ENCODE results near the gene PHF21A.

Gene PHF21A

GRCh38 chr11:45934580-45935318, 186.5 kb downstream of the PHF21A start:
- TF ChIP-seq ISL1 (CRISPR knock-in tag; IDR thresholded peaks at IDR 0.05) (no peak), TCF4 (CRISPR knock-in tag; IDR thresholded peaks at IDR 0.05; ENCODE audit: borderline replicate concordance) (no peak), ESRRG (CRISPR knock-in tag; IDR thresholded peaks at IDR 0.05) (no peak), ARNTL (CRISPR knock-in tag; IDR thresholded peaks at IDR 0.05; ENCODE audit: borderline replicate concordance, low read depth) (no peak), CSDC2 (CRISPR knock-in tag; IDR thresholded peaks at IDR 0.05) (no peak), ZFP3 (CRISPR knock-in tag; IDR thresholded peaks at IDR 0.05) (no peak), PATZ1 (CRISPR knock-in tag; IDR thresholded peaks at IDR 0.05; ENCODE audit: borderline replicate concordance) (no peak), CSRNP3 (CRISPR knock-in tag; IDR thresholded peaks at IDR 0.05) (no peak), OSR1 (CRISPR knock-in tag; IDR thresholded peaks at IDR 0.05) (no peak), ZFP30 (CRISPR knock-in tag; IDR thresholded peaks at IDR 0.05) (no peak), BACH2 (CRISPR knock-in tag; IDR thresholded peaks at IDR 0.05; ENCODE audit: borderline replicate concordance) (no peak), ZNF70 (CRISPR knock-in tag; IDR thresholded peaks at IDR 0.05) (no peak), ZC3H10 (CRISPR knock-in tag; IDR thresholded peaks at IDR 0.05) (no peak), TOX (CRISPR knock-in tag; IDR thresholded peaks at IDR 0.05; ENCODE audit: borderline replicate concordance) (no peak), POU6F1 (CRISPR knock-in tag; IDR thresholded peaks at IDR 0.05; ENCODE audit: borderline replicate concordance, low read depth) (no peak), CREB5 (CRISPR knock-in tag; IDR thresholded peaks at IDR 0.05; ENCODE audit: low read depth) (no peak)
- ATAC-seq: no peak

- ATAC-seq: no peak
- no peak for TF ChIP-seq ZNF70 (CRISPR knock-in tag; IDR thresholded peaks at IDR 0.05)
- TF ChIP-seq TSHZ2 (CRISPR knock-in tag; IDR thresholded peaks at IDR 0.05): no peak
Measured at GRCh38 chr11:45933846-45934579, 187.2 kb downstream of the PHF21A start.

GRCh38 chr11:45933131-45933831, 188.0 kb downstream of the PHF21A start:
- ATAC-seq: peak; percentile 55
- no peak for TF ChIP-seq SNAI2 (CRISPR knock-in tag; IDR thresholded peaks at IDR 0.05)
- no peak for TF ChIP-seq ESRRG (CRISPR knock-in tag; IDR thresholded peaks at IDR 0.05)
- TF ChIP-seq TSHZ2 (CRISPR knock-in tag; IDR thresholded peaks at IDR 0.05): no peak
- TF ChIP-seq ZNF8 (CRISPR knock-in tag; IDR thresholded peaks at IDR 0.05): no peak
- no peak for TF ChIP-seq GLIS3 (CRISPR knock-in tag; IDR thresholded peaks at IDR 0.05)
- TF ChIP-seq CSRNP3 (CRISPR knock-in tag; IDR thresholded peaks at IDR 0.05): no peak
- TF ChIP-seq CREB5 (CRISPR knock-in tag; IDR thresholded peaks at IDR 0.05; ENCODE audit: low read depth): no peak

Measured in SK-N-SH treated with all-trans-retinoic acid at 6 μM for 48 hours (cell line).